ENCODE measurements around the gene GADD45G. TPM values are rescaled to one million over a fixed set of nuclear protein-coding genes. Genes with fewer than 3 reads are reported as not detected.

Gene GADD45G
- total RNA-seq, 1 donor from 2014 or later: 5.2 TPM

- FAIRE-seq (no peak), DNase-seq (ENCODE audit: low read depth) (no peak)
- no peaks in the 10 kb centered on the region for H3K79me2 ChIP-seq (ENCODE audit: insufficient read depth, low read length)
- H4K20me1 ChIP-seq (ENCODE audit: insufficient read depth, low read length): no peaks in the 10 kb centered on the region
- H3K27ac ChIP-seq (ENCODE audit: low read depth, low read length): no peak overlapping the region
- H3K36me3 ChIP-seq (ENCODE audit: insufficient read depth, low read length): no peaks in the 10 kb centered on the region
- peaks cover 1% of the 10 kb centered on the region for H3K9me3 Mint-ChIP-seq (ENCODE audit: unreplicated experiment)
- H3K4me1 Mint-ChIP-seq (ENCODE audit: low read depth, unreplicated experiment): peaks cover 23% of the 10 kb centered on the region
- H3K4me3 Mint-ChIP-seq (ENCODE audit: unreplicated experiment): no peak overlapping the region
- no peak overlapping the region for H3K4me3 ChIP-seq (ENCODE audit: insufficient read depth, low read depth, low read length)
- no peak overlapping the region for H3K9ac ChIP-seq (ENCODE audit: low read length)
- no peak overlapping the region for H3K4me2 ChIP-seq (ENCODE audit: low read length)
- no peaks in the 10 kb centered on the region for H3K9me3 ChIP-seq (ENCODE audit: insufficient read depth, low read depth, low read length)
- TF ChIP-seq EZH2 (IDR thresholded peaks at IDR 0.05; ENCODE audit: insufficient read depth, low read length): no peak
- H3K4me1 ChIP-seq (ENCODE audit: insufficient read depth, low read length): peaks cover 17% of the 10 kb centered on the region
- no peaks in the 10 kb centered on the region for H3K27me3 ChIP-seq (ENCODE audit: insufficient read depth, low read length)
- H3K27ac Mint-ChIP-seq (ENCODE audit: unreplicated experiment): no peak overlapping the region
- no peak overlapping the region for H2AFZ ChIP-seq (ENCODE audit: low read depth, low read length)
- no peaks in the 10 kb centered on the region for H3K36me3 Mint-ChIP-seq (ENCODE audit: low read depth, unreplicated experiment)
- H3K27me3 Mint-ChIP-seq (ENCODE audit: low read depth, unreplicated experiment): peaks cover 38% of the 10 kb centered on the region
Measured at GRCh38 chr9:89637787-89638186, 33.0 kb downstream of the GADD45G start.

GRCh38 chr9:89638359-89638758 is 33.5 kb downstream of the GADD45G start:
- Mint-ChIP-seq H3K4me1 (ENCODE audit: low read depth, unreplicated experiment) (peaks cover 23% of the 10 kb centered on the region), H3K4me3 (ENCODE audit: unreplicated experiment) (no peak overlapping the region), H3K27ac (ENCODE audit: unreplicated experiment) (no peak overlapping the region), H3K9me3 (ENCODE audit: unreplicated experiment) (peaks cover 1% of the 10 kb centered on the region), H3K36me3 (ENCODE audit: low read depth, unreplicated experiment) (no peaks in the 10 kb centered on the region), H3K27me3 (ENCODE audit: low read depth, unreplicated experiment) (peaks cover 38% of the 10 kb centered on the region)
- no peak for DNase-seq (ENCODE audit: low read depth)
- Histone ChIP-seq H3K9ac (ENCODE audit: low read length) (no peak overlapping the region), H3K4me3 (ENCODE audit: insufficient read depth, low read depth, low read length) (no peak overlapping the region), H3K4me2 (ENCODE audit: low read length) (no peak overlapping the region), H3K79me2 (ENCODE audit: insufficient read depth, low read length) (no peaks in the 10 kb centered on the region), H3K36me3 (ENCODE audit: insufficient read depth, low read length) (no peaks in the 10 kb centered on the region), H4K20me1 (ENCODE audit: insufficient read depth, low read length) (no peaks in the 10 kb centered on the region), H3K9me3 (ENCODE audit: insufficient read depth, low read depth, low read length) (no peaks in the 10 kb centered on the region), H2AFZ (ENCODE audit: low read depth, low read length) (no peak overlapping the region), H3K27me3 (ENCODE audit: insufficient read depth, low read length) (no peaks in the 10 kb centered on the region), H3K4me1 (ENCODE audit: insufficient read depth, low read length) (peaks cover 17% of the 10 kb centered on the region), H3K27ac (ENCODE audit: low read depth, low read length) (no peak overlapping the region)
- TF ChIP-seq CTCF (IDR thresholded peaks at IDR 0.05; ENCODE audit: insufficient read depth, low read depth, low read length): no peak
- TF ChIP-seq EZH2 (IDR thresholded peaks at IDR 0.05; ENCODE audit: insufficient read depth, low read length): no peak
- no peak for FAIRE-seq

- FAIRE-seq (no peak), DNase-seq (ENCODE audit: low read depth) (no peak)
- Mint-ChIP-seq H3K36me3 (ENCODE audit: low read depth, unreplicated experiment) (no peaks in the 10 kb centered on the region), H3K27me3 (ENCODE audit: low read depth, unreplicated experiment) (peaks cover 40% of the 10 kb centered on the region), H3K27ac (ENCODE audit: unreplicated experiment) (no peak overlapping the region), H3K4me1 (ENCODE audit: low read depth, unreplicated experiment) (peaks cover 23% of the 10 kb centered on the region), H3K9me3 (ENCODE audit: unreplicated experiment) (peaks cover 1% of the 10 kb centered on the region), H3K4me3 (ENCODE audit: unreplicated experiment) (no peak overlapping the region)
- H2AFZ ChIP-seq (ENCODE audit: low read depth, low read length): no peak overlapping the region
- no peak overlapping the region for H3K9ac ChIP-seq (ENCODE audit: low read length)
- no peaks in the 10 kb centered on the region for H3K9me3 ChIP-seq (ENCODE audit: insufficient read depth, low read depth, low read length)
- H3K4me1 ChIP-seq (ENCODE audit: insufficient read depth, low read length): peaks cover 17% of the 10 kb centered on the region
- no peaks in the 10 kb centered on the region for H3K36me3 ChIP-seq (ENCODE audit: insufficient read depth, low read length)
- no peak overlapping the region for H3K4me3 ChIP-seq (ENCODE audit: insufficient read depth, low read depth, low read length)
- TF ChIP-seq EZH2 (IDR thresholded peaks at IDR 0.05; ENCODE audit: insufficient read depth, low read length) (no peak), CTCF (IDR thresholded peaks at IDR 0.05; ENCODE audit: insufficient read depth, low read depth, low read length) (no peak)
- no peaks in the 10 kb centered on the region for H3K27me3 ChIP-seq (ENCODE audit: insufficient read depth, low read length)
- no peak overlapping the region for H3K4me2 ChIP-seq (ENCODE audit: low read length)
- H3K79me2 ChIP-seq (ENCODE audit: insufficient read depth, low read length): no peaks in the 10 kb centered on the region
- H3K27ac ChIP-seq (ENCODE audit: low read depth, low read length): no peak overlapping the region
- H4K20me1 ChIP-seq (ENCODE audit: insufficient read depth, low read length): no peaks in the 10 kb centered on the region
Measured at GRCh38 chr9:89638893-89639292, 34.1 kb downstream of the GADD45G start.

Measured in astrocyte (in vitro differentiated cells and primary cell).